Measurements from ENCODE around the gene ORC2. TPM values are rescaled to one million over a fixed set of nuclear protein-coding genes. Genes with fewer than 3 reads are reported as not detected.

ORC2 gene
- 28.2 TPM for total RNA-seq

GRCh38 chr2:200963124-200963917 is at the start of gene ORC2:
TSS of gene ORC2 (minus strand) at chr2:200963660. CDS start at chr2:200958123, 5,537 bp downstream.

GRCh38 chr2:200888704-200889625 is 74.5 kb downstream of the ORC2 start, which contains the start of the genes NIF3L1 and PPIL3:
TSS of gene NIF3L1 (plus strand) at chr2:200889371. CDS start at chr2:200891944, 2,573 bp downstream.
TSS of gene PPIL3 (minus strand) at chr2:200889077. CDS start at chr2:200887615, 1,462 bp downstream.

DNA sequence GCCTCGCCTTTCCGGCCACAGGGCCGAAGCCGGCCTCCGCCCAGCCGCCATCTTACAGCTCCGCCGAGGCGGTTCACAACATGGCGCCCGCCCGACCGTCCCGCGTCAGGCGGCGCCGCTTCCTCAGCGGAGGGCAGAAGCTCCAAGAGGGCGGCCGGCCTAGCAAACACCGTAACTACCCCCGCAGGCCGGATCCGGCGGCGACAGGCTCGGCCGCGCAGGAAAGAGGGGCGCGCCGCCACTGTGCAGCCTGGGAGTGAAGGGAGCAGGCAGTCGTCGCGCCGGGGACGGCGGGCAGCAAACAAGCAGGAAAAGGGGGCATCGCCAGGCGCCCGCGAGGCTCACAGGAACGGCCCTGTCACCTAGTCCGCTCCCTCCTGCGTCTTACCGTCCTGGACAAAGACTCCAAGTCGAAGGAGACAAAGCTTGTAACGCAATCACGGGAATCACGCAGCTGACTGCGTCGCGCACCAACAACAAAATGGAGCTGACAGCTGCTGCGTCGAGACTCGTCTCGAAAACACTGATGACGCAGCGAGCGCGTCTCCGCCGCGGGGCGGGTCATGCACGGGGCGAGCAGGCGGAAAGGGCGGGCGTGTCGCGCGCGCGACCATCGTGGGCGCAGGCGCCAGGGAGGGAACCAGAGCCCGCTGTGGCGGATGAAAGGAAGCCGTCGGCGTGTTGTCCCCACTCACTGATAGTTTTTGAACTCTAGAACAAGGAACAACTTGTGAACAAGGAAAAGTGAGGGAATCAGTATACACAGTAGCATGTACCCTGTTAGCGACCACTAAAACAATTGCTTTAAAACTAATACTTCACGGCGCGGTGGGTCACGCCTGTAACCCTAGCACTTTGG is 99.1 kb downstream of the ORC2 start, which contains the start of gene CLK1:
Gene CLK1 (minus strand): TSS at position 483 of the 859 bp plus-strand sequence. CDS start 2,796 bp downstream, outside the sequence.

Small RNA genes within 50 kb of the gene (small RNA-seq; reads per million reads assigned to genes)
- gene RF00019 (ENCODE audit: low replicate concordance) (not detected), gene RNU6-312P (ENCODE audit: low replicate concordance) (not detected), gene RNU6-762P (ENCODE audit: low replicate concordance) (not detected)

Other genes with a start within 250 kb of the ORC2 start
- gene BZW1, start 151.8 kb downstream of the ORC2 start, total RNA-seq = 353 TPM
- gene CLK1, start 99.0 kb downstream of the ORC2 start, total RNA-seq = 249 TPM
- gene PPIL3, start 74.6 kb downstream of the ORC2 start, total RNA-seq = 49.8 TPM
- gene NIF3L1, start 74.3 kb downstream of the ORC2 start, total RNA-seq = 34.4 TPM
- gene HYCC2, start 108.0 kb upstream of the ORC2 start, total RNA-seq = 68.5 TPM
- gene NDUFB3, start 108.3 kb upstream of the ORC2 start, total RNA-seq = 23.2 TPM
- gene CFLAR, start 152.5 kb upstream of the ORC2 start, total RNA-seq = 52.0 TPM
- gene CASP10, start 219.5 kb upstream of the ORC2 start, total RNA-seq = 2.2 TPM